Ramos (cell line): ENCODE results near the gene REV3L.

ENCODE experiments used
- in situ Hi-C: fragments of 300-500 bp; cut with MboI; formaldehyde crosslinking; loops from one replicate; pipeline ENCODE4 v1.14.3; 2022; ENCODE audit warnings: low sequenced_read_pairs; ENCODE audit not compliant: unreplicated experiment

REV3L gene

GRCh38 chr6:111270121-111270520 lies 212.9 kb downstream of the REV3L start:
- in situ Hi-C loops, result loop anchor here (25.0 kb wide), 1 partner anchor 767 kb away; no protein-coding TSS in a partner anchor

GRCh38 chr6:111269401-111269970 lies 213.5 kb downstream of the REV3L start:
- in situ Hi-C loops, result loop anchor here (25.0 kb wide), 1 partner anchor 768 kb away; no protein-coding TSS in a partner anchor

GRCh38 chr6:111267764-111268333 lies 215.2 kb downstream of the REV3L start:
- in situ Hi-C loops, result loop anchor here (25.0 kb wide), 1 partner anchor 769 kb away; no protein-coding TSS in a partner anchor

GRCh38 chr6:111266276-111266675 lies 216.7 kb downstream of the REV3L start:
- in situ Hi-C loops, result loop anchor here (25.0 kb wide), 1 partner anchor 771 kb away; no protein-coding TSS in a partner anchor

- in situ Hi-C loops, result loop anchor here (25.0 kb wide), 1 partner anchor 771 kb away; no protein-coding TSS in a partner anchor
Observed at GRCh38 chr6:111265842-111266241, 217.2 kb downstream of the REV3L start.

- in situ Hi-C loops, result loop anchor here (25.0 kb wide), 1 partner anchor 773 kb away; no protein-coding TSS in a partner anchor
Observed at GRCh38 chr6:111263837-111264236, 219.2 kb downstream of the REV3L start.

- in situ Hi-C loops, result loop anchor here (25.0 kb wide), 1 partner anchor 777 kb away; no protein-coding TSS in a partner anchor
Observed at GRCh38 chr6:111260570-111261298, 222.3 kb downstream of the REV3L start.

GRCh38 chr6:111259089-111259831 lies 223.8 kb downstream of the REV3L start:
- in situ Hi-C loops, result loop anchor here (10.0 to 25.0 kb wide), 2 partner anchors 386 to 778 kb away; no protein-coding TSS in a partner anchor

- in situ Hi-C loops, result loop anchor here (10.0 to 25.0 kb wide), 2 partner anchors 386 to 779 kb away; no protein-coding TSS in a partner anchor
Observed at GRCh38 chr6:111258615-111259088, 224.4 kb downstream of the REV3L start.

GRCh38 chr6:111258010-111258409 lies 225.0 kb downstream of the REV3L start:
- in situ Hi-C loops, result loop anchor here (10.0 to 25.0 kb wide), 2 partner anchors 387 to 779 kb away; no protein-coding TSS in a partner anchor

- in situ Hi-C loops, result loop anchor here (10.0 to 25.0 kb wide), 2 partner anchors 388 to 781 kb away; no protein-coding TSS in a partner anchor
Observed at GRCh38 chr6:111256646-111257045, 226.4 kb downstream of the REV3L start.

GRCh38 chr6:111255838-111256237 lies 227.2 kb downstream of the REV3L start:
- in situ Hi-C loops, result loop anchor here (10.0 to 25.0 kb wide), 2 partner anchors 389 to 781 kb away; no protein-coding TSS in a partner anchor

- in situ Hi-C loops, result loop anchor here (10.0 to 25.0 kb wide), 2 partner anchors 390 to 783 kb away; no protein-coding TSS in a partner anchor
Observed at GRCh38 chr6:111254779-111255166, 228.2 kb downstream of the REV3L start.

GRCh38 chr6:111254004-111254778 lies 228.8 kb downstream of the REV3L start:
- in situ Hi-C loops, result loop anchor here (10.0 to 25.0 kb wide), 2 partner anchors 391 to 783 kb away; no protein-coding TSS in a partner anchor

- in situ Hi-C loops, result loop anchor here (10.0 to 25.0 kb wide), 2 partner anchors 392 to 785 kb away; no protein-coding TSS in a partner anchor
Observed at GRCh38 chr6:111252726-111253125, 230.3 kb downstream of the REV3L start.

- in situ Hi-C loops, result loop anchor here (10.0 to 25.0 kb wide), 2 partner anchors 394 to 786 kb away; no protein-coding TSS in a partner anchor
Observed at GRCh38 chr6:111250791-111251354, 232.1 kb downstream of the REV3L start.
